GM23248 (cell line): ENCODE data around the gene GAS7. TPM values are rescaled to one million over a fixed set of nuclear protein-coding genes. Genes with fewer than 3 reads are reported as not detected.

Source experiments
- DNase-seq: peaks from one replicate; pipeline ENCODE4 v3.0.0-alpha.2; 2015
- H2AFZ ChIP-seq: fragments of 200-600 bp; sonication (generic); 2 replicates; pipeline ENCODE4 v1.6.1; 2016; ENCODE audit warnings: antibody characterized with exemption
- H3F3A ChIP-seq: fragments of 200-600 bp; sonication (generic); 2 replicates; pipeline ENCODE4 v1.6.1; 2016; ENCODE audit warnings: mild to moderate bottlenecking, antibody characterized with exemption, mixed run types; ENCODE audit not compliant: insufficient read depth
- H3K27ac ChIP-seq: fragments of 200-600 bp; sonication (generic); 2 replicates; pipeline ENCODE4 v1.5.1; 2016; ENCODE audit warnings: mild to moderate bottlenecking
- H3K27me3 ChIP-seq: fragments of 200-600 bp; sonication (generic); replicated peaks from 2 replicates; pipeline ENCODE4 v1.6.1; 2016; ENCODE audit warnings: mild to moderate bottlenecking; ENCODE audit not compliant: insufficient read depth
- H3K36me3 ChIP-seq: fragments of 200-600 bp; sonication (generic); 2 replicates; pipeline ENCODE4 v1.6.1; 2016; ENCODE audit warnings: low read depth, mild to moderate bottlenecking
- H3K4me1 ChIP-seq: fragments of 200-600 bp; sonication (generic); 2 replicates; pipeline ENCODE4 v1.6.1; 2016; ENCODE audit warnings: mild to moderate bottlenecking; ENCODE audit not compliant: insufficient read depth
- H3K4me2 ChIP-seq: fragments of 200-600 bp; sonication (generic); one replicate; pipeline ENCODE4 v1.6.1; 2016; ENCODE audit warnings: mild to moderate bottlenecking; ENCODE audit not compliant: unreplicated experiment
- H3K4me3 ChIP-seq: fragments of 200-600 bp; sonication (generic); 2 replicates; pipeline ENCODE4 v1.5.1; 2016; ENCODE audit warnings: mild to moderate bottlenecking
- H3K79me2 ChIP-seq: fragments of 200-600 bp; sonication (generic); 2 replicates; pipeline ENCODE4 v1.6.1; 2016; ENCODE audit warnings: mild to moderate bottlenecking; ENCODE audit not compliant: insufficient read depth
- H3K9ac ChIP-seq: fragments of 200-600 bp; sonication (generic); 2 replicates; pipeline ENCODE4 v1.6.1; 2016; ENCODE audit warnings: mild to moderate bottlenecking
- H3K9me2 ChIP-seq: fragments of 200-600 bp; sonication (generic); 2 replicates; pipeline ENCODE4 v1.6.1; 2016; ENCODE audit warnings: mixed run types, mild to moderate bottlenecking, moderate library complexity; ENCODE audit not compliant: insufficient read depth
- H3K9me3 ChIP-seq: fragments of 200-600 bp; sonication (generic); one replicate; pipeline ENCODE4 v1.6.1; 2017; ENCODE audit warnings: low read depth
- H4K20me1 ChIP-seq: fragments of 200-600 bp; sonication (generic); 2 replicates; pipeline ENCODE4 v1.6.0; 2016; ENCODE audit not compliant: insufficient read depth
- EZH2 ChIP-seq: fragments of 200-600 bp; sonication (generic); IDR thresholded peaks from 2 replicates; pipeline ENCODE4 v1.6.1; 2018; ENCODE audit warnings: antibody characterized with exemption, mild to moderate bottlenecking; ENCODE audit not compliant: insufficient read depth, poor library complexity, severe bottlenecking
- EZH2phosphoT487 ChIP-seq: fragments of 200-600 bp; sonication (generic); IDR thresholded peaks from 2 replicates; pipeline ENCODE4 v1.6.1; 2018; ENCODE audit warnings: antibody characterized with exemption, moderate library complexity, mild to moderate bottlenecking, low read depth; ENCODE audit not compliant: insufficient read depth
- WGBS, 2 experiments: methylation state at CpG; one replicate each; pipeline ENCODE4 v1.1.6; 2015 to 2017; ENCODE audit warnings: low lambda C conversion rate in 2 of 2, low coverage in 1 of 2; ENCODE audit errors: missing lambda C conversion rate in 2 of 2; 5-methylcytosine and 5-hydroxymethylcytosine counted together
- in situ Hi-C: fragments of 300-500 bp; cut with MboI; formaldehyde crosslinking; loops from 2 replicates; pipeline ENCODE4 v1.15.0; 2020
- polyA plus RNA-seq: library from polyadenylated mRNA; unstranded; fragments of >200 nt; fragmentation: Nextera tagmentation; extraction: Ambion mirVana; gene quantifications from 2 replicates; pipeline ENCODE4 v1.2.1, GENCODE V29; 2016
- total RNA-seq: library from RNA; depleted of rRNA; stranded (reverse); fragments of >200 nt; shearing (Covaris generic); gene quantifications from 2 replicates; pipeline ENCODE4 v1.2.3, GENCODE V29; 2014

Gene GAS7
- total and polyA plus RNA-seq, 2 experiments from 2014 or later: 6.7 to 13.4 TPM

DNA sequence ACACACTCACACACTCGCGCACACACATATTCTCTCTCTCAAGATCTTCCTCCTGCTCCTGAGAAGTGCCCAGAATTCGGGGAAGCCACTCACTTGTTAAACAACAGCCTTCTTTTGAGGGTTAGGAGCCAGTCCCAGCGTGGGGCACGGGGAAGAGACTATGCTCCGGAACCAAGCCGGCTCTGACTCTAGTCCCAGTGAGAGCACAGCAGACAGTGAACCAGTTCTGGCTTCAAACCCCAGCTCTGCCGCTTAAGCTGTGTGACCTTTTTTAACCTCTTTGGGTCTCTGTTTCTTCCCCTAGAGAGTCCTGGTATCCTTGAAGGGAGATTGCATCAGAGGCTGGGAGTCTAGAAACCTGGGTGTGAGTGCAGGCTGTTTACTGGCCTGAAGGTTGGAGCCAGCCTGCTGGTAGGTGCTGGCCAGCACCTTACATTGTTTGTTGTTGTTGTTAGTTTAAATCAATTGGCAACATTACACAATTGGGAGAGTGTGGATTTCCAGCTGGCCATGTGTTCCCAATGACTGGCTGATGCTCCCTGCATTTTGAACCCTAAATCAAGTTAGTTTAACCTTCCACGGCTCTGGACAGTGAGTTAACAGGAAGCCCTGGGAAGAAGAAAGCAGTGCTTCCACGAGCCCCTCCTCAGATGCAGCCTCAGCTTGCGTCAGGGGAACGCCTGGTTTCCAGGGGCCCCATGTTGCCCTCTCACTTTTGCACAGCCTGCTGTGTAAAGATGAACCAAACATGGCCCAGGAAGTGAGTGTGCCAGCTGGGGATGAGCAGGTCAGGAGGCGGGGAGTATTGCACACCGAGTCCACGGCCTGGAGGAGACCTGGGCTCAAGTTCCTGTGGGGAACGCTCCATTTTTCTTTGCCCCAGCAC is 71.5 kb downstream of the GAS7 start:
- H3K27me3 ChIP-seq: no peaks in the 10 kb centered on the region
- H3K9me3 ChIP-seq: no peaks in the 10 kb centered on the region
- no peaks in the 10 kb centered on the region for H4K20me1 ChIP-seq
- peak; percentile 76 for DNase-seq
- H3K4me2 ChIP-seq: peak overlapping the region; percentile 79
- no peaks in the 10 kb centered on the region for H3K79me2 ChIP-seq
- peaks cover 41% of the 10 kb centered on the region for H3F3A ChIP-seq
- no peak for TF ChIP-seq EZH2
- no peak for TF ChIP-seq EZH2phosphoT487
- peak overlapping the region; percentile 25; the same call in 1 of the 2 replicates for H3K4me3 ChIP-seq
- peak overlapping the region; percentile 70 for H2AFZ ChIP-seq
- in situ Hi-C loops: no loop called here
- peaks cover 55% of the 10 kb centered on the region for H3K4me1 ChIP-seq
- H3K9ac ChIP-seq: peak overlapping the region; percentile 85
- H3K36me3 ChIP-seq: no peaks in the 10 kb centered on the region
- H3K27ac ChIP-seq: peak overlapping the region; percentile 98
- H3K9me2 ChIP-seq: no peaks in the 10 kb centered on the region
- WGBS, 2 experiments: 5% methylated on average over 16 of the region's 16 CpGs

DNA sequence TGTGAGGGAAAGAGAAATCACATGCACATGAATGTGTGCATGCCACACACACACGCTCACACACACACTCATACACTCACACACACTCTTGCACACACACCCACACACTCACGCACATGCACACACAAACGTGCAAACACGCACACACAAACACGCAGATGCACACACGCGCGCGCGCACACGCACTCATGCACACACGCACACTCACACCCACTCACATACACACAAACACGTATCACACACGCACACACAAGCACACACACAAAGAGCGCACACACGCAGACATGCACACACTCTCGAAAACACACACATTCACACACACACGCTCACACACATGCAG is 72.2 kb downstream of the GAS7 start:
- peaks cover 41% of the 10 kb centered on the region for H3F3A ChIP-seq
- H3K9me2 ChIP-seq: no peaks in the 10 kb centered on the region
- 0 out of 2 replicates have a peak overlapping the region, but pooled peaks have one; percentile 25 for H3K4me3 ChIP-seq
- peaks cover 55% of the 10 kb centered on the region for H3K4me1 ChIP-seq
- TF ChIP-seq EZH2phosphoT487 (no peak), EZH2 (no peak)
- no peaks in the 10 kb centered on the region for H4K20me1 ChIP-seq
- H3K27ac ChIP-seq: peak overlapping the region; percentile 98
- peak overlapping the region; percentile 85 for H3K9ac ChIP-seq
- 17 to 22% methylated on average over 17 to 18 of the region's 18 CpGs for WGBS, 2 experiments
- no peak for DNase-seq
- H3K4me2 ChIP-seq: peak overlapping the region; percentile 79
- H3K27me3 ChIP-seq: no peaks in the 10 kb centered on the region
- no peaks in the 10 kb centered on the region for H3K79me2 ChIP-seq
- in situ Hi-C loops: no loop called here
- H2AFZ ChIP-seq: peak overlapping the region; percentile 70; the same call in 1 of the 2 replicates
- no peaks in the 10 kb centered on the region for H3K9me3 ChIP-seq
- H3K36me3 ChIP-seq: no peaks in the 10 kb centered on the region

DNA sequence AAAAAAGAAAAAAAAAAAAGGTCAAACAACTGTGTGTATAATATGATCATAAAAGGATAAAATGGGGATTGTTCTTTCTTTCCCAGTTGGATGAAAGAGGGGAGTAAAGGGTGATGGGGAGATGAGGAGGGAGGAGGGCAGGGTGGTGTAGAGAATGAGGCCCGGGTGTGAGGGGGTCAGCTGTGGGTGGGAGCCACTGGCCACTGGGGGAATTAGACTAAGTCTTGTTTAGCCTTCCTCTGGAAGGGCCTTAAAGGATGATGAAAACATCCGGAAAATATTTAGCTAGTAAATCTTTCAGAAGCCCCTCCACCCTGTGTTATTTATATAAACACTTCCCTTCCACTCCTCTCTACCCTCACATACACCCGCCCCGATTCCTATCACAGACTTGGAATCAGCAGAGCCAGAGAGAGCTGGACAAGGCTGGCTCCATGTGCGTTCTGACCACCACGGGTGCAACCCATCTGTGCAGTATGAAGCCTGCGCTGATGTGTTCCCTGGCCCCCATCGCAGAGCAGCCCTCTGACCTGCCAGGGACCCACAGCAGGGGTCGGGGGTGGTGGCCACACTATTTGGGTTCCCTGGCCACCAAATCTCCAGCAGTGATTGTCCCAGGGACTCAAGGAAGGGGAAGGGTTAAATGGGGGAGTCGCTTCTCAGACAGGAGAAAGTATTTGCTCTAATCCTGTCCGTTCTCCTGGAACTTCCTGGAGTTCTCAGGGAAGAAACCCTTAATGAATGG is 72.7 kb downstream of the GAS7 start:
- Histone ChIP-seq H3K27ac (peak overlapping the region; percentile 98), H4K20me1 (no peaks in the 10 kb centered on the region), H3K4me1 (peaks cover 51% of the 10 kb centered on the region), H2AFZ (peak overlapping the region; percentile 69), H3F3A (peaks cover 41% of the 10 kb centered on the region), H3K9me2 (no peaks in the 10 kb centered on the region), H3K9me3 (no peaks in the 10 kb centered on the region), H3K4me3 (0 out of 2 replicates have a peak overlapping the region, but pooled peaks have one; percentile 32), H3K27me3 (no peaks in the 10 kb centered on the region), H3K36me3 (no peaks in the 10 kb centered on the region), H3K9ac (peak overlapping the region; percentile 85), H3K4me2 (peak overlapping the region; percentile 56), H3K79me2 (no peaks in the 10 kb centered on the region)
- in situ Hi-C loops: no loop called here
- WGBS, 2 experiments: 17 to 20% methylated on average over 11 of the region's 11 CpGs
- peak; percentile 54 for DNase-seq
- no peak for TF ChIP-seq EZH2
- no peak for TF ChIP-seq EZH2phosphoT487

DNA sequence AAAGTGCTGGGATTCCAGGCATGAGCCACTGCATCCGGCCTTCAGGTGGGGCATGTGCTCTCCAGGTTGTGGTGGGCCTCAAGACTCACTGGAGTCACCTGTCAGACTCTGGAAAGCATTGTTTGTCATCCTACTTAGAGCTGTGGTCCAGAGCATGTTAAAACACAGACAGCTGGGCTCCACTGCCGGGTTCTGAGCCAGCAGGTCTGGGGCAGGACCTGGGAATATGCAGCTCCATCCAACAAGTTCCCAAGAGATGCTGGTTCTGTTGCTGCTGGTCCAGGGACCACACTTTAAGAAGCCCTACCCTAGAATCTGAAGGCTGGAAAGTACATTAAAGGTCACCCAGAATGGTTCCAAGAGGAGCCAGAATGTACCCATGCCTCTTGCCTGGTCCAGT is 75.3 kb downstream of the GAS7 start:
- H3K27me3 ChIP-seq: no peaks in the 10 kb centered on the region
- no peak overlapping the region for H3K4me2 ChIP-seq
- H3K4me3 ChIP-seq: no peak overlapping the region
- TF ChIP-seq EZH2phosphoT487 (no peak), EZH2 (no peak)
- H3K79me2 ChIP-seq: no peaks in the 10 kb centered on the region
- DNase-seq: no peak
- peaks cover 15% of the 10 kb centered on the region for H3F3A ChIP-seq
- H3K9ac ChIP-seq: no peak overlapping the region
- no peaks in the 10 kb centered on the region for H3K36me3 ChIP-seq
- WGBS, 2 experiments: 61 to 69% methylated on average over 2 of the region's 2 CpGs
- peaks cover 25% of the 10 kb centered on the region for H3K4me1 ChIP-seq
- no peaks in the 10 kb centered on the region for H3K9me3 ChIP-seq
- in situ Hi-C loops: no loop called here
- H4K20me1 ChIP-seq: no peaks in the 10 kb centered on the region
- H3K27ac ChIP-seq: no peak overlapping the region
- H3K9me2 ChIP-seq: no peaks in the 10 kb centered on the region
- no peak overlapping the region for H2AFZ ChIP-seq
